HG03558 (cell line): ENCODE results near the gene SRCAP.

ENCODE experiments used
- ATAC-seq: cut with Tn5 transposase; IDR thresholded peaks from one replicate; pipeline ENCODE4 v1.9.1; 2021; ENCODE audit warnings: moderate number of reproducible peaks; ENCODE audit not compliant: unreplicated experiment; ENCODE audit errors: extremely low read depth

Gene SRCAP

GRCh38 chr16:30750876-30751465 lies 52.0 kb downstream of the SRCAP start:
- no peak for ATAC-seq

DNA sequence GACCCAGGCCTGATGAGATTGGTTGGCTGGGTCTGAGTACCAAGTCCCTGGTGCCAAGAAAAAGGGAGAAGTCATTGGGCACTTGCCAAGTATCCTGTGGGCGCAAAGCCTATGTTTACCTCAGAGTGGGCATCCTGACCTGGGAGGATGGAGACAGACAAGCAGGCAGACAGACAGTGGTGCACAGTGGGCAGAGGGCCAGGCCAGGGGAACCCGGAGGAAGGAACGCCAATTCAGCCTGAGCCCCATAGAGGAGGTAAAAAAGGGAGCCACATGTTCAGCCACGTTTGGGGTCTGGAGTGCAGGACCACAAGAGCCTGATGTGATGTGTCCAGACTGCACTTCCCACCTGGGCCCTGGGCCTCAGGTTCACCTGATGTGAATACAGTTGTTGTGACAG lies 54.6 kb downstream of the SRCAP start:
- no peak for ATAC-seq

DNA sequence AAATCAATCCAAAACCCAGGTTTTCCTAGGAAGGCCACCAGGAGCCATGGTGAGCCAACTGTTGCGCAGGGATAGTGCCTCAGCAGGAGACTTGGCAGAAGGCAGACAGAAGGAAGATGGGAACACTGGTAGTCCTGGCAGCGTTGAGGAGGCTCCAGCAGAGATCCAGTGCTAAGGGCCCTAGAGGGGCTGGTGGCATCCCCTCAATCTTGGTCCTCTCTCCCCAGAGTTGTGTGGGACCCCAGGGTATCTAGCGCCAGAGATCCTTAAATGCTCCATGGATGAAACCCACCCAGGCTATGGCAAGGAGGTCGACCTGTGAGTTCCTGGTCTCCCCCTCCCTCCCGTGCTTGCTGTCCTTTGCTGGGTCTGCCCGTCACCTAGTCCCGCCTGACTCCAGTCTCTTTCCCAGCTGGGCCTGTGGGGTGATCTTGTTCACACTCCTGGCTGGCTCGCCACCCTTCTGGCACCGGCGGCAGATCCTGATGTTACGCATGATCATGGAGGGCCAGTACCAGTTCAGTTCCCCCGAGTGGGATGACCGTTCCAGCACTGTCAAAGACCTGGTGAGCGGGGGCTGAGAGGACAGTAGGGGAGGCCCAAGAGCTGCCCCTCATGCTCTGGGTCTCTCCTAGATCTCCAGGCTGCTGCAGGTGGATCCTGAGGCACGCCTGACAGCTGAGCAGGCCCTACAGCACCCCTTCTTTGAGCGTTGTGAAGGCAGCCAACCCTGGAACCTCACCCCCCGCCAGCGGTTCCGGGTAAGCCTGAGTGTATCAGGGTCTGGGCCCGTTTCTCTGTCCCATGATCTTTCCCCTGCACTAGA lies 57.2 kb downstream of the SRCAP start:
- no peak for ATAC-seq

DNA sequence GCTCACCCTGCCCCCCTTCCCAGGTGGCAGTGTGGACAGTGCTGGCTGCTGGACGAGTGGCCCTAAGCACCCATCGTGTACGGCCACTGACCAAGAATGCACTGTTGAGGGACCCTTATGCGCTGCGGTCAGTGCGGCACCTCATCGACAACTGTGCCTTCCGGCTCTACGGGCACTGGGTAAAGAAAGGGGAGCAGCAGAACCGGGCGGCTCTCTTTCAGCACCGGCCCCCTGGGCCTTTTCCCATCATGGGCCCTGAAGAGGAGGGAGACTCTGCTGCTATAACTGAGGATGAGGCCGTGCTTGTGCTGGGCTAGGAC lies 57.8 kb downstream of the SRCAP start:
- ATAC-seq: no peak

- ATAC-seq: no peak
These were observed 58.3 kb downstream of the SRCAP start for GRCh38 chr16:30757316-30757715.

DNA sequence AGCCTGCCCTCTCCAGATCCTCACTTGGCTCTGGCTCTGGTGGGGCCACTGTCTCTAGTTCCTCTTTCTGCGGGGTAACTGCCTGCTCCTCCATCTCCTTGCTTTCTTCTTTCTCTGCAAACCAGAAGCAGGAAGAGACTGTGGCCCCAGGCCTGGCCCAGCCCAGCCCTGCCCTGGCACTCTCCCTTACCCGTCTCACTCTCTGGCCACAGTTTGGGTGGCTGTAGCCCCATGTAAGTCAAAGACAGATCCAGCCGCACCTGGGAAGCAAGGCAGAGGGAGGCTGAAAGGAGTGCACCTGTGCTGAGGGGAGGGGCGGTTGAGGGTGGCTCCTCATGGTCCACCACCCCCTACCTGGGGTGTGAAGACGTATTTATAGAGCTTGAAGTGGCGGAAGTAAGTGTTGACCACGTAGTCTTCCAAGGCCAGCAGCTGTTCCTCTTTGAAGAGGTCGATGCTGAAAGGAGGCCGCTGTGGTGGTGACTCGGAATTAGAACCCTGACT lies 60.1 kb downstream of the SRCAP start:
- ATAC-seq: no peak

- no peak for ATAC-seq
These were observed 61.1 kb downstream of the SRCAP start for GRCh38 chr16:30760001-30760559.

DNA sequence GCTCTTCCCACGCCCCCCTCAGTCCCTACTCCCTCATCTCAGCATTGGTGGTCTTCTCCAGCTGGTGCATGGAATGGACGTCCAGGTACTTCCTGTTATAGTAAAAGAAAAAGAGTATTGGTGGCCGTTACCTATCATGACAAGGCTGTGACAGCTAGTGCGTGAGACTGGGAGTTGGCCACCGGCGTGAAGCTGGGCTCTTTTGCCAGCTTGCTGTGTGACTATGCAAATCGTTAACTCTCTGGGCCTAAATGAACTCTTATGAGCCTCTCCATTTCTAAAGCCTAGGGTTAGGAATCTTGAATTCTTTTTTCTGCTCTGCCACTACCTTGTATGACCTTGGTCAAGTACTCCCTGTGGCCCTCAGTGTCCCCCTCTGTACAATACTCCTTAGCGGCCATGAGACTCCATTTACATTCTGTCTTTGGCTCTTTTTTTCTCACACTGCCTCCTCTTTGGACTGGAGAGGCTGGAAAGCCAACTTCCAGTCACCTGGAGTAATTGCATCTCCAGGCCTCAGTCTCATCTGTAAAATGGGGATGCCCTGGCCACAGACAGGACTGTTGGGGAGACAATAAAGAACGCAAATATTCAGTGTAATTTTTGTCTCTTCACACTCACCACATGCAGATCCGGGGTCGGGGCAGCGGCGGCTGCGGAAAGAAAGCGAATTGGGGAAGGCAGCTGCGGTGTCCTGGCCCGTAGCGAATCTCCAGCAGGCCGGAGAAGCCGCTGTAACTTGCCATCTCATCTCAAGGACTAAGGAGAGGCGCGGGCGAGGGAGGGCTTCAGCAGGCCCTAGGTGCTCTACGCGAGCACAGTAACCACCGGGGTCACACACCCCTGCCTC lies 61.8 kb downstream of the SRCAP start:
- no peak for ATAC-seq

GRCh38 chr16:30761427-30761927 lies 62.5 kb downstream of the SRCAP start:
- ATAC-seq: no peak

- peak; percentile 82 for ATAC-seq
These were observed 63.2 kb downstream of the SRCAP start, which contains the start of the genes CFAP119 and RNF40 for GRCh38 chr16:30761928-30762902. Gene CFAP119, minus strand, starts transcription at chr16:30762062. Its CDS starts 314 bp downstream, at chr16:30761748. Gene RNF40, plus strand, starts transcription at chr16:30762322. Its CDS starts 224 bp downstream, at chr16:30762546.

DNA sequence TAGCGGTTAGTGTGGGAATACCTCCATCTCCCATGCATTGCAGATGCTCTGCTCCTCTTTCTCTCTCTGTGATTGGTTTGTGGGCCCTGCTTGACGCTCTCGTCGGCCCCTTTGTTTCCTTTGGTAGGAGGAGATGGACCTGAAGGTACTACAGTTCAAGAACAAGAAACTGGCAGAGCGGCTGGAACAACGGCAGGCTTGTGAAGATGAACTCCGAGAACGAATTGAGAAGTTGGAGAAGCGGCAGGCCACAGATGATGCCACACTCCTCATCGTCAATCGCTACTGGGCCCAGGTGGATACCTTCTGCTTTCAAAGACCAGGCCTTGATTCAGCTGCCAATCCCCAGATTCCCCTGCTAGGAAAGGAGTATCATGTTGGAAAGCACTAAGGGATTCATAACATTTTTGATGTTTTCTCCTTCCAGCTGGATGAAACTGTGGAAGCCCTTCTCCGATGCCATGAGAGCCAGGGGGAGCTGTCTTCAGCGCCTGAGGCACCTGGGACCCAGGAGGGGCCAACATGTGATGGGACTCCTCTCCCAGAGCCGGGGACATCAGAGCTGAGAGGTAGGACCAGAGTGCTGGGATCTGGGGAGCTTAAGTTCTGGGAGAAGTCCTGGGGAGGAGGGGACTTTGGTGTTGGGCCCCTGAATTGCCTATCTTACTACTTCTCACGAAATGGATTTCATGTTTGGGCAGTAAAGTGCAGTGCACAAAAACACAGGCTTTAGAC lies 64.2 kb downstream of the SRCAP start:
- ATAC-seq: no peak

DNA sequence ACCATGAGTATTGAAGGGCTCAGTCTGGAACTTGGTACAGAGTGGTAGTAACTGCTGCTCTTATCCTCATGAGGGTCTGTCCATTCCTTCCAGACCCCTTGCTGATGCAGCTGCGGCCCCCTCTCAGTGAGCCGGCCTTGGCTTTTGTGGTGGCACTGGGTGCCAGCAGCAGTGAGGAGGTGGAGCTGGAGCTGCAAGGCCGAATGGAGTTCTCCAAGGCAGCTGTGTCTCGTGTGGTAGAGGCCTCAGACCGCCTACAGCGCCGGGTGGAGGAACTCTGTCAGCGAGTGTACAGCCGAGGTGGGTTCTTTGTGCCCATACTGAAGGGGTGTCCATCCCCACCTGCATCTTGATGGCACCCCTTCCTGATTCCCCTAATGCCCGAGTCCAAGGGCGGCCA lies 65.1 kb downstream of the SRCAP start:
- ATAC-seq: no peak

DNA sequence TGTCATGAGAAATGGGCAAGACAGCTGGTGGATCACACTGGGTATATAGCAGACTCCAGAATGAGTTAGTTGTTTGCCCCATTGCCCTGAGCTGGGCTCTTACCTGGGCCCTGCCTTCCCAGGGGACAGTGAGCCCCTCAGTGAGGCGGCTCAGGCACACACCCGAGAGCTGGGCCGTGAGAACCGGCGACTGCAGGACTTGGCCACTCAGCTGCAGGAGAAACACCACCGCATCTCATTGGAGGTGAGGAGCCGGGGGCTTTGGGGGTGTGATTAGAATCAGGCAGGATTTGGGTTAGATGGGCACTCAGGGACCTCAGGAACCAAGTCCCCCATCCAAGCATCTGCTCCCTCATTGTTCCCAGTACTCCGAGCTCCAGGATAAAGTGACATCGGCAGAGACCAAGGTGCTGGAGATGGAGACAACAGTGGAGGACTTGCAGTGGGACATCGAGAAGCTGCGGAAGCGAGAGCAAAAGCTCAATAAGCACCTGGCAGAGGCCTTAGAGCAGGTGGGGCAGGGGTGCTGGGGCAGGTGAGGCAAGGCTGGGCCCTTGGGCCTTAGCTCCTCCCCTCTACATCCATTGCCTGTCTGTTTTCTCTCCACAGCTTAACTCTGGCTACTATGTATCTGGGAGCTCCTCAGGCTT lies 66.0 kb downstream of the SRCAP start:
- no peak for ATAC-seq

- ATAC-seq: no peak
These were observed 67.4 kb downstream of the SRCAP start for GRCh38 chr16:30766206-30766932.

DNA sequence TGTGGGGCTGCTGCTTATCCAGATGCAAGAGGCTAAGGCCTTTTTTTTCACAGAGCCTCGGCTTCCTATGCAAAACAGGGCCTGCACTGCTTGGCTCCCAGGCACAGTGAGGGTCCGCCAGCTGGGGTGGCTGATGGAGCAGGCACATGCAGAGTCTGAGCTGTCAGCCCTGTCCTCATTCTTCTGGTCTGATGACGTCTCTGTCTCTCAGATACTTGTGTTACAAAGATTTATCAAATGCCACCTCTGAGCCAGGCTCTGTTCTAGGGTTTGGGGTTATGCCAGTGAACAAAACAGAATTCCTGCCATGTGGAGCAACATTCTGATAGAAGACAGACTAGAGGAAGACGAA lies 67.9 kb downstream of the SRCAP start:
- no peak for ATAC-seq

DNA sequence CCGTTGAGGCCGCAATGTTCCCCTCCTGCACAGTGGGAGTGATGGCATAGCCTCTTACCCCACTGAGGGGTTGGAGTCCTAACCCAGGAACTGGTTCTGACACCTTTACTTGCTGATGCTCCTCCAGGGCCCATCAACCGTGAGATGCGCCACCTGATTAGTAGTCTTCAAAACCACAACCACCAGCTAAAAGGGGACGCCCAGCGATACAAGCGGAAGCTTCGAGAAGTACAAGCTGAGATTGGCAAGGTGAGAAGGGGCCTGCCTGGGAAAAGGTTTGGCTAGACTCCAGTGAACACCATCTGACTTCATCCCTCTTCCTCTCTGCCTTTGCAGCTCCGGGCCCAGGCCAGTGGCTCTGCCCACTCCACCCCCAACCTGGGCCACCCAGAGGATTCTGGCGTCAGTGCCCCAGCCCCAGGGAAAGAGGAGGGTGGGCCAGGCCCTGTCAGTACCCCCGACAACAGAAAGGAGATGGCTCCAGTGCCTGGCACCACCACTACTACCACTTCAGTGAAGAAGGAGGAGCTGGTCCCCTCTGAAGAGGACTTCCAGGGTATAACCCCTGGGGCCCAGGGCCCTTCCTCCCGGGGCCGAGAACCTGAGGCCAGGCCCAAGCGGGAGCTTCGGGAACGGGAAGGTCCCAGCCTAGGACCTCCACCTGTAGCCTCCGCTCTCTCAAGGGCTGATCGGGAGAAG lies 68.9 kb downstream of the SRCAP start:
- ATAC-seq: no peak
